Activated T-helper 2 cell treated with anti-CD3 and anti-CD28 coated beads, Interferon-gamma antibody, Interleukin-2, Interleukin-4, amounts not matched to agents 10 μg/mL and 5 μg/mL and 100 μg/mL, durations not matched to agents 14 hours and 24 hours and 36 hours (primary cell): Measurements from ENCODE around the gene SOX2. TPM values are rescaled to one million over a fixed set of nuclear protein-coding genes. Genes with fewer than 3 reads are reported as not detected.
"Not testable (repeated sequence)": the region's sequence is repeated elsewhere in the genome, so short reads cannot be mapped to it uniquely, and the experiment has no call there.

ENCODE experiments used
- DNase-seq: peaks from one replicate; pipeline ENCODE4 v3.0.0; 2021; ENCODE audit warnings: low spot score
- H3K27ac Mint-ChIP-seq: one replicate; pipeline ENCODE4 v1.8.0; 2021; ENCODE audit warnings: mixed read lengths
- H3K27me3 Mint-ChIP-seq: one replicate; pipeline ENCODE4 v1.8.0; 2021; ENCODE audit warnings: low read depth, mixed read lengths
- H3K36me3 Mint-ChIP-seq: one replicate; pipeline ENCODE4 v1.8.0; 2021; ENCODE audit warnings: low read depth, mixed read lengths
- H3K4me1 Mint-ChIP-seq: one replicate; pipeline ENCODE4 v1.8.0; 2021; ENCODE audit warnings: low read depth, mixed read lengths
- H3K4me3 Mint-ChIP-seq: one replicate; pipeline ENCODE4 v1.8.0; 2021; ENCODE audit warnings: low read depth, mild to moderate bottlenecking, moderate library complexity, mixed read lengths
- H3K9me3 Mint-ChIP-seq: one replicate; pipeline ENCODE4 v1.8.0; 2021; ENCODE audit warnings: mixed read lengths
- intact Hi-C: fragments of 100-400 bp; cut with micrococcal nuclease; formaldehyde crosslinking; loops from one replicate; pipeline ENCODE4 v1.15.1; 2023
- total RNA-seq: library from RNA; stranded (reverse); gene quantifications from 2 replicates; pipeline ENCODE4 v1.2.3, GENCODE V29; 2022

Gene SOX2
- total RNA-seq, 1 donor from 2014 or later, result not detected

DNA sequence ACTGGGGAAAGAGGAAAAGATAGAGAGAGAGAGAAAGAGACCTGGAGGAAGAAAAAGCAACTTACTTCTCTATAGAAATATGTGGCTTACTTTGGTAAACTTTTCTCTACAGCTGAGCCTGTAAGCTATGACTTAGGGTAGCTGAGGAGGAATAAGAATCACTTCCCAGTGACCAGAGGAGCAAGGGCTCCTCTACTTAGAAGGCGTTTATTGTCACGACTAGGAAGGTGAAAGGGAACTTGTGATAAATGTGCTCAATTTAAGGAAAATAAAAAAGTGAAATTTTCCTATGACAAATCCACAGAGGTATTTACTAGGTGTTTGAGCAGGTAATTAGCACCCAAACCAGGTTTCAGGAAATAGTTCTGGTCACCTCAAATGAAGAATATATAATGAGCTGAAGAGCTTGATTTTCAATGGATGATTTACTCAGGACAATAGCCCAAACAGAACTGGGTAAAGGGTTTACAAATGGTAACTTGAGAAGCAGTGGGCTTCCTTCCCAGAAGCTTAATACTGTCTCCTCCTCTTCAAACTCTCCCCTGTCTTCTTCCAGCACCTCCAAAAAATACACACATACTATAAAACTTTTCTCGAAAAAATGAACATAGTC lies 46.1 kb downstream of the SOX2 start:
- Mint-ChIP-seq H3K4me1 (no peaks in the 10 kb centered on the region), H3K27ac (no peak overlapping the region), H3K4me3 (no peak overlapping the region), H3K9me3 (no peaks in the 10 kb centered on the region), H3K36me3 (no peaks in the 10 kb centered on the region), H3K27me3 (no peaks in the 10 kb centered on the region)
- intact Hi-C loops, result no loop called here
- no peak for DNase-seq

DNA sequence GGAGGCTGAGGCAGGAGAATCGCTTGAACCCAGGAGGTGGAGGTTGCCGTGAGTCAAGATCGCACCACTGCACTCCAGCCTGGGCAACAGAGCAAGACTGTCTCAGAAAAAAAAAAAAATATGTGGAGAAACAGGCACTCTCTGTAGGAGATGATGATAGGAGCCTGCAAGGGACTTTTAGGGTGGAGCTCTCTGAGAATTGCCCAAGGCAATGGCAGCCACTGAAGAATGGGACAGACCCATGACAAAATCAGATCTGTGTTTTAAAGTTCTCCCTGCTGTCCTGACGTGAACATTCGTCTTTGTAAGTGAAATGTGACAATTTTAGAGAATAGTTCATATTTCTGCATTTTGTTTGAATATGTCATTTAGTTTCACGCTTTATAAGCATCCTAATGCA lies 50.2 kb downstream of the SOX2 start:
- Mint-ChIP-seq H3K27ac (no peak overlapping the region), H3K4me1 (no peaks in the 10 kb centered on the region), H3K4me3 (no peak overlapping the region), H3K9me3 (no peaks in the 10 kb centered on the region), H3K36me3 (no peaks in the 10 kb centered on the region), H3K27me3 (no peaks in the 10 kb centered on the region)
- no peak for DNase-seq
- intact Hi-C loops, result no loop called here

DNA sequence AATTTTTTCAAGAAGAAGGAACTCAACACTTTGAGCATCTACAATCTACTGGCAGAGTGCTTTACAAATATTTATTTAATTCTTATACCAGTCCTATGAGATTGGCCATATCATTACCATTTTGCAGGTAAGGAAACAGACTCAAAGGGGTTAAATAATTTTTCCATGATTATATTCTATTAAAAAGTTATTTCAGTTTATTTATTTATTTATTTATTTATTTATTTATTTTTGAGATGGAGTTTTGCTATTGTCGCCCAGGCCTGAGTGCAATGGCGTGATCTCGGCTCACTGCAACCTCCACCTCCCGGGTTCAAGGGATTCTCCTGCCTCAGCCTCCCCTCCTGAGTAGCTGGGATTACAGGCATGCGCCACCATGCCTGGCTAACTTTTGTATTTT lies 52.3 kb downstream of the SOX2 start:
- not testable (repeated sequence) for H3K4me3 Mint-ChIP-seq

More for the DNA sequence above, 52.3 kb downstream of the SOX2 start:
- H3K9me3 Mint-ChIP-seq, H3K27ac Mint-ChIP-seq, H3K27me3 Mint-ChIP-seq, H3K4me1 Mint-ChIP-seq, intact Hi-C loops, DNase-seq, H3K36me3 Mint-ChIP-seq: not testable (repeated sequence)
